PC-3 (cell line): ENCODE measurements around the gene BIRC3.

ENCODE experiments used
- EZH2 ChIP-seq: fragments of 300-600 bp; sonication (generic); IDR thresholded peaks from one replicate; pipeline ENCODE4 v1.6.1; 2017; ENCODE audit warnings: antibody characterized with exemption, mild to moderate bottlenecking, low read length; ENCODE audit not compliant: unreplicated experiment
- EZH2phosphoT487 ChIP-seq: fragments of 300-600 bp; sonication (generic); IDR thresholded peaks from 2 replicates; pipeline ENCODE4 v1.6.1; 2018; ENCODE audit warnings: mild to moderate bottlenecking, antibody characterized with exemption, low read length, borderline replicate concordance
- TF ChIP-seq, protein P1 (sequence below): fragments of 300-600 bp; sonication (generic); conservative IDR thresholded peaks from 2 replicates; pipeline ENCODE4 v1.5.1; 2017; ENCODE audit warnings: antibody characterized with exemption, low read depth, mild to moderate bottlenecking, low read length

DNA sequence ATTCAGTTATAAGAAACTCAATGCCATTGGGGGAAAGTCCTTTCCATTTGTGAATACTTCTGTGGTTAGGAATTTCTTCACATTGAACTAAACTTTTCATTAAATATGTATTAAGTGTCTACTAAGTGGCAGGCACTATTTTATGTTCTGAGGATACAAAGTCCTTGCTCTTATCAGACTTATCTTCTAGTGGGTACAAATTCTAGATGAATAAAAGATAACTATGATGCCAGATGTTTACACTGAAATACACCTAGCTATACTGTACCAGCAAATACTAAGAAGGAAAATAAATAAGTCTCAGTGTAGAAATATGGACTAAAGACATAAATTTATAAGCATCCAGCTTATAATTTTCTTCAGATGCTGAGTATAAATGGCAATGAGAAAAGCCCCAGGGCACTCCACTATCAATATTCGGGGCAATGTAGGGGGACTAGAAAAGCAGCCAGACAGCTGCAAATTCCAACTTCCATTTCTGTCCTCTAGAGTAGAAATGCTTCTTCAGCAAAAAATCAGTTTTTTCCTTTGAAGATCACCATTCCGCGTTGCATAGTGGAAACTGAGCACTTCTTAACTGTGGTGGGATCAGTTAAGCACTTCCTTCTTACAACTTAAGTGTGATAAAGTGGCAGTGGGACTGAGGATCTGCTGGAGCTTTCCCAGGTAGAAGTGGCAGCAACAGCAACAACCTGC is 11.8 kb upstream of the BIRC3 start:
- TF ChIP-seq, protein P1, sequence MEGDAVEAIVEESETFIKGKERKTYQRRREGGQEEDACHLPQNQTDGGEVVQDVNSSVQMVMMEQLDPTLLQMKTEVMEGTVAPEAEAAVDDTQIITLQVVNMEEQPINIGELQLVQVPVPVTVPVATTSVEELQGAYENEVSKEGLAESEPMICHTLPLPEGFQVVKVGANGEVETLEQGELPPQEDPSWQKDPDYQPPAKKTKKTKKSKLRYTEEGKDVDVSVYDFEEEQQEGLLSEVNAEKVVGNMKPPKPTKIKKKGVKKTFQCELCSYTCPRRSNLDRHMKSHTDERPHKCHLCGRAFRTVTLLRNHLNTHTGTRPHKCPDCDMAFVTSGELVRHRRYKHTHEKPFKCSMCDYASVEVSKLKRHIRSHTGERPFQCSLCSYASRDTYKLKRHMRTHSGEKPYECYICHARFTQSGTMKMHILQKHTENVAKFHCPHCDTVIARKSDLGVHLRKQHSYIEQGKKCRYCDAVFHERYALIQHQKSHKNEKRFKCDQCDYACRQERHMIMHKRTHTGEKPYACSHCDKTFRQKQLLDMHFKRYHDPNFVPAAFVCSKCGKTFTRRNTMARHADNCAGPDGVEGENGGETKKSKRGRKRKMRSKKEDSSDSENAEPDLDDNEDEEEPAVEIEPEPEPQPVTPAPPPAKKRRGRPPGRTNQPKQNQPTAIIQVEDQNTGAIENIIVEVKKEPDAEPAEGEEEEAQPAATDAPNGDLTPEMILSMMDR = no peak
- no peak for TF ChIP-seq EZH2
- TF ChIP-seq EZH2phosphoT487 = no peak
